Mucosa of stomach (tissue), 1 donor: ENCODE measurements around the gene CNTNAP2.

Experiments used
- H3K27me3 ChIP-seq: one replicate; pipeline ENCODE4 v1.7.0; 2013; ENCODE audit warnings: mild to moderate bottlenecking, low read length; ENCODE audit not compliant: control insufficient read depth, insufficient read depth
- H3K36me3 ChIP-seq: one replicate; pipeline ENCODE4 v1.7.0; 2013; ENCODE audit warnings: low read length; ENCODE audit not compliant: control insufficient read depth, insufficient read depth
- H3K4me1 ChIP-seq: one replicate; pipeline ENCODE4 v1.7.0; 2013; ENCODE audit warnings: mild to moderate bottlenecking, low read length; ENCODE audit not compliant: control insufficient read depth, insufficient read depth
- H3K4me3 ChIP-seq: one replicate; pipeline ENCODE4 v1.7.0; 2013; ENCODE audit warnings: low read length
- H3K9ac ChIP-seq: one replicate; pipeline ENCODE4 v1.7.0; 2013; ENCODE audit warnings: mild to moderate bottlenecking, low read length, moderate library complexity
- H3K9me3 ChIP-seq: one replicate; pipeline ENCODE4 v1.7.0; 2013; ENCODE audit warnings: mild to moderate bottlenecking, low read length, moderate library complexity; ENCODE audit not compliant: control insufficient read depth
- donor health status: Pancreatic carcinoma.

The CNTNAP2 gene

DNA sequence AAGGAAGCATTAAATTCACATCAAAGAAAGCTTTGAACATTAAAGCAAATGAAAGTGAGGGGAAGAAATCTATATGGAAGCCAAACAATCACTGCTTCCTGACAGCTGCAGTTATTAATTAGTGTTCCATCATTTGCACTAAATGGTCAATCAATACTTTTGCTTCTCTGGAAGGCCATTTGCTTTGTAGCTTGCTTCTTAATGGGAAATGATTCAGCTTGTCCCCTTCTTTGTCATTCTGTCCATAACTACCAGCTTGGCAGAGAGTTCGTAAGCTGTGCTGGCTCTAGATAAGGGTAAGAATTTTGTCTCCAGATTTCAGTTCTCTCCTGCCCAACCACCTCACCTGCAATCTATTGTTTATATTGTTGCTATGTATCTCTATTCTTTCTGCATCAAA is 596.6 kb downstream of the CNTNAP2 start:
- no peak overlapping the region for H3K4me3 ChIP-seq
- no peaks in the 10 kb centered on the region for H3K27me3 ChIP-seq
- H3K9ac ChIP-seq = no peak overlapping the region
- peaks cover 9% of the 10 kb centered on the region for H3K4me1 ChIP-seq
- no peaks in the 10 kb centered on the region for H3K9me3 ChIP-seq
- no peaks in the 10 kb centered on the region for H3K36me3 ChIP-seq

GRCh38 chr7:146713934-146714333 is 597.3 kb downstream of the CNTNAP2 start:
- no peaks in the 10 kb centered on the region for H3K36me3 ChIP-seq
- no peaks in the 10 kb centered on the region for H3K9me3 ChIP-seq

DNA sequence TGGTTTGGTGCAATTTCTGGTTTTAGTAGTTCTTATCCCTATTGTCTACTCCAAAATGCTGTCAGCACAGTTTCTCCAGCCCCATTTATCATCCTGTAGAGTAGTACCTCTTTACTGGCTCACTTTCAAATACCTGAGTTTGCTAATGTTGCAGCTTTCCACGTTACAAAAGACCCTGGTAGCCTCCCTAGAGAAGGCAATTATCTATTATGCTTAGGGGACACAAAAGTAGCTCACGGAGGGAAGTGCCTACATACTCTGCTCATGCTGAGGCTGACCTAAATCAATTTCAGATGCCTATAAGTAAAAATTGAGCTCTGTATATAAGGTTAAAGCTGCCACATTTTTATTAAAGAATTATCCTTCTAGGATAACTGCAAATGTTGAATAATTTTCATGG is 603.6 kb downstream of the CNTNAP2 start:
- H3K9ac ChIP-seq = no peak overlapping the region
- no peak overlapping the region for H3K4me3 ChIP-seq
- H3K4me1 ChIP-seq = peaks cover 3% of the 10 kb centered on the region
- no peaks in the 10 kb centered on the region for H3K36me3 ChIP-seq
- no peaks in the 10 kb centered on the region for H3K27me3 ChIP-seq
- no peaks in the 10 kb centered on the region for H3K9me3 ChIP-seq

More at GRCh38 chr7:146713934-146714333, 597.3 kb downstream of the CNTNAP2 start:
- Histone ChIP-seq H3K9ac (no peak overlapping the region), H3K27me3 (no peaks in the 10 kb centered on the region), H3K4me1 (peaks cover 9% of the 10 kb centered on the region), H3K4me3 (no peak overlapping the region)

DNA sequence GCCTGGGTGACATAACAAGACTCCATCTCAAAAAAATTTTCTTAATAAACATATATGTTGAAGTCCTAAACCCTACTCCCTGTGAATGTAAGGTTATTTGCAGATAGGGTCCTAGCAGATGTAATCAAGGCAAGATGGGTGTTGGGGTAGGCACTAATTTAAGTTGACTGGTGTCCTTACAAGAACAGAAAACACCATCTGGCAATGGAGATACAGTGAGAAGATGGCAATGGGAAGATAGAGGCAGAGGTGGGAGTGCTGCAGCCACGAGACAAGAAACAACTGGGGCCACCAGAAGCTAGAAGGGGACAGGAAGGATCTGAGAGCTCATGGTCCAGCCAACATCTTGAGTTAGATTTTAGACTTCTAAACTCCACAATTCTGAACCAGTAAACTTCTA is 606.4 kb downstream of the CNTNAP2 start:
- H3K4me3 ChIP-seq = no peak overlapping the region
- peaks cover 3% of the 10 kb centered on the region for H3K4me1 ChIP-seq
- no peaks in the 10 kb centered on the region for H3K36me3 ChIP-seq
- H3K9ac ChIP-seq = no peak overlapping the region
- no peaks in the 10 kb centered on the region for H3K9me3 ChIP-seq
- H3K27me3 ChIP-seq = no peaks in the 10 kb centered on the region

- Histone ChIP-seq H3K4me3 (no peak overlapping the region), H3K27me3 (no peaks in the 10 kb centered on the region), H3K36me3 (no peaks in the 10 kb centered on the region), H3K4me1 (peaks cover 3% of the 10 kb centered on the region), H3K9me3 (no peaks in the 10 kb centered on the region), H3K9ac (no peak overlapping the region)
These were observed 608.9 kb downstream of the CNTNAP2 start for GRCh38 chr7:146725520-146725919.

DNA sequence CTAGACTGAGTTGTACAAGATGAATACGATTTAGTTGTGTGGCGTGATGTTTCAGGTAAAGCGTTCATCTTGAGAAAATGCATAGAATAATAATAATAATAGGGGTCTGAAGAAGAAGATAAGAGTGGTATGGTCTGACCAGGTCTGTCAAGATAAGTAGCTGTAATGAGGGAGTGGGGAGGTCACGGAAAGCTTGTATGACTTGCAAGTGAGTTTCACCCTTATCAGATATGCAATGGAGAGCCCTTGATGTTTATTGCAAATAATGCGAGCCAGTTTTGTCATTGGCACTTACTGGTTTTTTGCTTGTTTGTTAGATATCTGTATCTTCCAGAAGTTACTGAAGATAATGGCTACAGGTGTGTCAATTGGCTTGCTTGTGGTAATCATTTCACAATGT is 611.5 kb downstream of the CNTNAP2 start:
- Histone ChIP-seq H3K4me3 (no peak overlapping the region), H3K9me3 (no peaks in the 10 kb centered on the region), H3K27me3 (no peaks in the 10 kb centered on the region), H3K9ac (no peak overlapping the region), H3K4me1 (no peaks in the 10 kb centered on the region), H3K36me3 (no peaks in the 10 kb centered on the region)

DNA sequence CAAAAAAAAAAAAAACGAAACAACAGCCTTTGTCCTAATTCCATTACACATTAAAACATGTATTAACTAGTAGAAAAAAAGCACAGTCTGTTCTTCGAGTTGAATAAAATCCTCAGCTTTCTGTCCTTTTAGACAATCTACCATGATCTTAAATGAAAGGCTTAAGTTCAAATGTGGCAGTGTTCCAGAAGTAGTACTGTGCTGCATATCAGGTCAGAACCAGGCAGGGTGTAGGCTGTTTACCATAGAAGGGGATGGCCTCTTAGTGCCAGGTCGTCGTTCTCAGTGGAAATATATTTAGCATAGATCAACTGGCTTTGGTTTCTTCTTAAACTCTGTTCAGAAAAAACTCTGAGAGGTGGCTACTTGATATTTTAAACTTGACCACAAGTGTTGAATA is 612.0 kb downstream of the CNTNAP2 start:
- H3K4me3 ChIP-seq = no peak overlapping the region
- no peaks in the 10 kb centered on the region for H3K4me1 ChIP-seq
- no peaks in the 10 kb centered on the region for H3K27me3 ChIP-seq
- no peak overlapping the region for H3K9ac ChIP-seq
- no peaks in the 10 kb centered on the region for H3K36me3 ChIP-seq
- no peaks in the 10 kb centered on the region for H3K9me3 ChIP-seq

DNA sequence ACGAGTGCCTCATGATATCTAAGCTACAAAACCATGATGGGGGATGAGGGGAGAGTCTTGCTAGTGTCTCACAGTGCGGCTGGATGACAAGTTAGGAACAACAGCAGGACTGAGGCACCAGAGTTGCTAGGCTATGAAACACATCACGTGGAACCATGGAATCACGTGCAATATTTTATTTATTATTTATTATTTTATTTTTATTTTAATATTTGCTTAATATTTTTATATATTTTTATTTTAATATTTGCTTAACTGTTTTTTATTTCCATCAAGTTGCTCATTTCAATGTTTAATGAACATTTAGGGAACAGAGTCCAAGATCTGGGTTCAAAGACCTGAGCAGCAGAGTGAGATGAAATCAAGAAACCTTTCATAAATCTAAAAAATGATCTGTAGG is 614.6 kb downstream of the CNTNAP2 start:
- no peaks in the 10 kb centered on the region for H3K36me3 ChIP-seq
- H3K27me3 ChIP-seq = no peaks in the 10 kb centered on the region
- H3K9me3 ChIP-seq = no peaks in the 10 kb centered on the region
- no peak overlapping the region for H3K9ac ChIP-seq
- H3K4me1 ChIP-seq = no peaks in the 10 kb centered on the region
- no peak overlapping the region for H3K4me3 ChIP-seq

GRCh38 chr7:146735992-146736391 is 619.4 kb downstream of the CNTNAP2 start:
- no peak overlapping the region for H3K9ac ChIP-seq
- H3K36me3 ChIP-seq = no peaks in the 10 kb centered on the region
- no peaks in the 10 kb centered on the region for H3K4me1 ChIP-seq
- no peaks in the 10 kb centered on the region for H3K9me3 ChIP-seq
- H3K4me3 ChIP-seq = no peak overlapping the region
- H3K27me3 ChIP-seq = no peaks in the 10 kb centered on the region

GRCh38 chr7:146736446-146737190 is 620.0 kb downstream of the CNTNAP2 start:
- Histone ChIP-seq H3K4me3 (no peak overlapping the region), H3K27me3 (no peaks in the 10 kb centered on the region), H3K9me3 (no peaks in the 10 kb centered on the region), H3K36me3 (no peaks in the 10 kb centered on the region), H3K9ac (no peak overlapping the region), H3K4me1 (no peaks in the 10 kb centered on the region)

- H3K9me3 ChIP-seq = no peaks in the 10 kb centered on the region
- H3K9ac ChIP-seq = no peak overlapping the region
- no peaks in the 10 kb centered on the region for H3K4me1 ChIP-seq
- H3K36me3 ChIP-seq = no peaks in the 10 kb centered on the region
- H3K4me3 ChIP-seq = no peak overlapping the region
- no peaks in the 10 kb centered on the region for H3K27me3 ChIP-seq
These were observed 623.4 kb downstream of the CNTNAP2 start for GRCh38 chr7:146740039-146740438.

DNA sequence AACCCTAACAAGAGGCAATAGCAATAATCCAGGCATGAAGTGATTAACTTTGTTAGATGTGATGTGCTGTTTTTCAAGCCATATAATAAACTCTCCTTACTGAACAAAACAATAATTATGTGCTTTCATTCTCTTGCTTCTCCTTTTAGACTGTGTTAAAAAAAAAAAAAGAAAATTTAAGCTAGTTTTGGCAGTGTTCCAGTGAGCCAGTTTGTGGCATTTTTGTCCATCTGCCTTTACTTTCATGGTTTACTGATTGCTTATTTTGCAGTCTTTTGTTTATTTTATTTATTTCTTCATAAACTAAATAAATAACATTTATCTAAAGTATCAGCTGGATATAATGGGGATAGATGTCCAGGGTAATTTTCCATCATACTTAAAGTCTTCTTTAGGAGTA is 625.3 kb downstream of the CNTNAP2 start:
- Histone ChIP-seq H3K27me3 (no peaks in the 10 kb centered on the region), H3K9ac (no peak overlapping the region)

GRCh38 chr7:146754385-146754784 is 637.8 kb downstream of the CNTNAP2 start:
- Histone ChIP-seq H3K36me3 (no peaks in the 10 kb centered on the region), H3K9ac (no peak overlapping the region), H3K9me3 (no peaks in the 10 kb centered on the region), H3K4me1 (no peaks in the 10 kb centered on the region), H3K4me3 (no peak overlapping the region), H3K27me3 (no peaks in the 10 kb centered on the region)

More for the DNA sequence above, 625.3 kb downstream of the CNTNAP2 start:
- Histone ChIP-seq H3K9me3 (no peaks in the 10 kb centered on the region), H3K4me3 (no peak overlapping the region), H3K36me3 (no peaks in the 10 kb centered on the region), H3K4me1 (no peaks in the 10 kb centered on the region)
